ENCODE data around the gene NUDT8. TPM values are rescaled to one million over a fixed set of nuclear protein-coding genes. Genes with fewer than 3 reads are reported as not detected.
A peak's percentile ranks its signal among the peaks of the same experiment; 100 is the strongest.
"Not testable (repeated sequence)": the region's sequence is repeated elsewhere in the genome, so short reads cannot be mapped to it uniquely, and the experiment has no call there.

The NUDT8 gene
- total RNA-seq, 2 experiments from 2014 or later: 18.6 to 20.1 TPM

DNA sequence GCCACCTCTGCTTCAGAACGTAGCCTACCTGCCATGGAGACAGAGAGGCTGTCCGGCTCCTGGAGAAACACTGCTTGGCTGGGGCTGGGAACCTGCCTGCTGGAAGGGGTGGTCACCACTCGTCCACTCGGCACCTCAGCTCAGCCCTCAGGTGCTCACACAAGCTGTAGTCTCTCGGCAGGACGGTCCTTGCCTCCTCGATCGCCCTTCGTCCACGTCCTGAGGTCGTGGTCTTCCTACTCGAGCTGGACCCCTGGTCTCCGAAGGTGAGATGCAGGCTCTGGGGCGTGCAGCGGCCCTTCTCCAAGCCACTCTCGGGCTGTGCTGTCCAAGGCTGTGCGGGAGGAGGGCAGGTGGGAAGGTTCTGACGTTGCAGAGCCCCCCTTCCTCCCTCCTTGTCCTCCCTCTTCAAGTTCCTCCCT, 9.7 kb upstream of the NUDT8 start, which contains the start of gene TBX10:
Gene TBX10 (minus strand): TSS at position 326 of the 422 bp plus-strand sequence. CDS start 291 bp downstream, at position 35.
- Mint-ChIP-seq H3K4me1 (ENCODE audit: low read depth) (peaks cover 15% of the 10 kb centered on the region), H3K4me3 (no peak within 1 kb of the TSS), H3K27me3 (ENCODE audit: low read depth) (peaks cover 2% of the 10 kb centered on the region), H3K9me3 (ENCODE audit: insufficient read depth) (no peaks in the 10 kb centered on the region), H3K27ac (no peak within 1 kb of the TSS), H3K36me3 (ENCODE audit: low read depth) (no peaks in the 10 kb centered on the region)
- ATAC-seq: no peak
- POLR2A ChIA-PET: no interaction called here
- no peak for DNase-seq
- CTCF ChIA-PET: interaction anchor here (1.4 to 3.3 kb wide), 3 partner anchors 10 to 20 kb away, joined by 5 to 19 read pairs (median 6); partner anchors contain the start of genes ACY3 and NUDT8

DNA sequence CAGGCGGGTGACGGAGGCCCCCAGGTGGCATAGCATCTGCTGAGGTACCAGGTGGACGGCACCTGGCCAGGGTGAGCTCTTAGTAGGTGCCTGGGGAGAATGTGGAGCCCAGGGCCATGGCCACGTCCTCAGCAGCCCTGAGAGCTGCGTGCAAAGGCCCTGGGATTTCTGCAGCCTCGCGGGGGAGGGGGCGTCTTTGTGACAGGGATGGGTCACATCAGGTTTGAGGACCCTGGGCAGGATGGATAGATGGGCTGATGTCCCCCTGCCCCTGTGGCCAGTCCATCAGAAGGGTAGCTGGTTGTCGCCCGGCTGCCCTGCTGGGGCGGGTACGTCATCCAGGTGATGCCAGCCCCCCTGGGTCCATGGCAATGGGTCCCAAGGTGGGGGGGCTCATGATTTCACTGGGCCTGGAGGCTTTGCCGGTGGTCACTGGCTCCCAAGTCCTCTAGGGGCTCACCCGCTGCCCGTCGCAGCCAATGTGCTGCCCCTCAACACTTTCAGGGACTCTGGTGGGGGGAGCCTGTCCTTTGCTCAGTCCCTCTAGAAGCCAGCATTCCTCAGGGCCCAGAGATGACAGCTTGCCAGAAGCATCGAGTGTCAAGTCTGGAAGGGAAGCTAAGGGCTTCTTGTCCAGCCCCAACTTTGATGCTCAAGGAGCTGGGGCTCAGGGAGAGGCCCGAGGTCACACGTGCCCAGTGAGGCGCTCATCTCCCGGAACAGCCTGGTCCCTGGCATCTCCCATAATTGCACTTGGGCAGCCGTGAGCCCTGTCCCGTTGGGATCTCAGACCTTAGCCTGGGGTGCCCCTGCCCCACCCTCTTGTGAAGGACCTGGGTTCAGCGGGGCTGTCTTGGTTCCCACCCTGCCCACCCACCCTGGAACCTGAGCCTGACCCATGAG, 9.0 kb upstream of the NUDT8 start:
- ChIA-PET POLR2A (no interaction called here), CTCF (interaction anchor here (1.0 to 3.3 kb wide), 4 partner anchors 8 to 20 kb away, joined by 3 to 19 read pairs (median 4); partner anchors contain the start of genes ACY3 and NUDT8)
- no peak for DNase-seq
- H3K9me3 Mint-ChIP-seq (ENCODE audit: insufficient read depth): no peaks in the 10 kb centered on the region
- H3K4me1 Mint-ChIP-seq (ENCODE audit: low read depth): peaks cover 12% of the 10 kb centered on the region
- no peak for ATAC-seq
- no peak overlapping the region for H3K27ac Mint-ChIP-seq
- no peak overlapping the region for H3K4me3 Mint-ChIP-seq
- H3K27me3 Mint-ChIP-seq (ENCODE audit: low read depth): peaks cover 2% of the 10 kb centered on the region
- H3K36me3 Mint-ChIP-seq (ENCODE audit: low read depth): no peaks in the 10 kb centered on the region

DNA sequence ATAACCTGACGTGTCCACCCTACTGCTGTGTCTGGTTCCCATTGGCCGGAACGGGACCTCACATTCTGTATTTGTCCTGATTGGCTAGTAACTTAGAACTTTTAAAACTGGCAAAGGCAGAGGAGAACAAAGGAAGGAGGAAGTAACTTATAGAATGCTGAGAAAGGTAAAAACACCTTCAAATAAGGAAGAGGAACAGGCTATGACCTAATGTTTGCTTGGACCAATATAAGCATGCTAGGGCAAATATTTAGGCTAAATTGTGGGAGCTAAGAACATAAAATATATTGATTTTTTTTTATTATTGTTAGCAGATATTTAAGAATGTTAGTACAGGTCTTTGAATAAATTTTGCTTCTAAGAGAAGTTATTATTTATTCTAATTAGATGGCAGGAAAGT, 7.7 kb upstream of the NUDT8 start:
- H3K4me3 Mint-ChIP-seq; H3K27me3 Mint-ChIP-seq (ENCODE audit: low read depth); ATAC-seq; H3K36me3 Mint-ChIP-seq (ENCODE audit: low read depth); H3K9me3 Mint-ChIP-seq (ENCODE audit: insufficient read depth); DNase-seq; H3K27ac Mint-ChIP-seq; CTCF ChIA-PET; POLR2A ChIA-PET: not testable (repeated sequence)
- H3K4me1 Mint-ChIP-seq (ENCODE audit: low read depth): peaks cover 12% of the 10 kb centered on the region

DNA sequence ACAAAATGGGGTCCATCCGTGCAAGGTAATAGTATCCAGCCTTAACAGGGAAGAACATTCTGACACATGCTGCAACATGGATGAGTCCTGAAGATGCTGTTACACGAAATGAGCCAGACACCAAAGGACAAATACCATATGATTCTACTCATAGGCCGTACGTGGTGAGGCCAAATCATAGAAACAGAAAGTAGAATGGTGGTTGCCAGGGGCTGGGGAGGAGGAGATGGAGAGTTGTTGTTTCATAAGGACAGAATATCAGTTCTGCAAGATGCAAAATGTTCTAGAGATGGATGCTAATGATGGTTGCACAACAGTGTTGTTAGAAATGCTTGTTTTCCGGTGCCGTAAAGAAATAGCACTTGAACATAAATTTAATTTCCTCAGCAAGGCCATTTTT, 7.2 kb upstream of the NUDT8 start:
- CTCF ChIA-PET: no interaction called here
- Mint-ChIP-seq H3K4me3 (no peak overlapping the region), H3K27me3 (ENCODE audit: low read depth) (peaks cover 2% of the 10 kb centered on the region), H3K4me1 (ENCODE audit: low read depth) (peaks cover 12% of the 10 kb centered on the region), H3K27ac (no peak overlapping the region), H3K9me3 (ENCODE audit: insufficient read depth) (no peaks in the 10 kb centered on the region), H3K36me3 (ENCODE audit: low read depth) (no peaks in the 10 kb centered on the region)
- DNase-seq: no peak
- POLR2A ChIA-PET: no interaction called here
- no peak for ATAC-seq

DNA sequence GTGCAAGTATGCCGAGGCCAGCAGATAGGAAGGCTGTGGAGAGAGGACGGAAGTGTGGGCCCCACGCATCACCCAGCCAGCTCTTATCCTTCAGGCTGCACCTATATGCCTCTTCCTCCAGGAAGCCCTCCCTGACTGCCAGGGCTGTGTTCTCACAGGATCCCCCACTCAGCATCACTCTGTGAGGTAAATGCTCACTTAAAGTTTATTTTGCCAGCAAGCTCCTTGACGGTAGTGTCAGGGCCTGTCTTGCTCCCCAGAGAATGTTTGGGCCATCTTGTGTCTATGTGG, 5.4 kb upstream of the NUDT8 start:
- ChIA-PET POLR2A (interaction anchor here (0.8 kb wide), 1 partner anchor 13 kb away, joined by 3 read pairs; no protein-coding TSS in a partner anchor), CTCF (interaction anchor here (0.8 to 1.3 kb wide), 3 partner anchors 12 to 24 kb away, joined by 3 to 4 read pairs (median 4); no protein-coding TSS in a partner anchor)
- Mint-ChIP-seq H3K4me3 (no peak overlapping the region), H3K27me3 (ENCODE audit: low read depth) (peaks cover 2% of the 10 kb centered on the region), H3K4me1 (ENCODE audit: low read depth) (peaks cover 21% of the 10 kb centered on the region), H3K27ac (no peak overlapping the region), H3K9me3 (ENCODE audit: insufficient read depth) (no peaks in the 10 kb centered on the region), H3K36me3 (ENCODE audit: low read depth) (no peaks in the 10 kb centered on the region)
- DNase-seq: no peak
- no peak for ATAC-seq

DNA sequence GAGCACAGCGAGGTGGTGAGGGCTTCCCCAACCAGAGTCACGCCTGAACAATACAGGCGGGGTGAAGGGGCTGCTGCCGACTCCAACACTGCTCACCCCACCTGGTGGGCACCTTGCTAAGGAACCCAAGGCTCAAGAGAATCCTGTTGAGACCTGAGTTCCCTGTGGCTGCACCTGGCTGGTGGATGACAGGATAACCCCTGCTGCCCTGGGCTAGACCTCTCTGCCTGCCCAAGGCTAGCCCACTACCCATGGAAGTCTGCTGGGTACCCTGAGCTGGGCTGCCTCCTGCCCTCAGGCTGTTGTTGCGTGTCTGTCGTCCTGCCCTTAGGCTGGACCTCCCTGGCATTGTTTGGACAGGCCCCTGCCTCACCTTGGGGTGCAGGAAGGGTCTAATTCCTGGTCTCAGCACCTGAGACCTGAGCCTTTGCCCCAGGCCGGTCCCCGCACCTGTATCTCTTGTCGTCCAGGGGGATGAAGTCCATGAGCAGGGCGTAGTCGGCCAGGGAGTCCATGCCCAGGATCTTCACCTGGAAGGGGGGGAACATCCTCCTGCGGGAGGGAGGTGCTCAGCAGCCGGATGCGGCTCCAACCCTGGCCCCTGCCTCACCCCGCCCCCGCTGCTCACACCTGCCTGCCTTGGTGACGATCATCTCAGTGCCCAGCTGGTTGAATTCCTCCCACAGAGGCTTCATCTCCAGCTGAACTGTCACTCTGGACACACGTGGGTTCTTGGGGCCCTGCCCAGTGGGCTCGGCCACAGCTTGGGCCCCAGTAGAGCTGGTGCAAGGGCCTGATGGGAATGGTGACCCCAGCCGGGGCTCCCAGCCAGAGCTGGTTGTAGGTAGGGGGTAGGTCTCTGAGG, 4.9 kb upstream of the NUDT8 start:
- ATAC-seq (no peak), DNase-seq (no peak)
- Mint-ChIP-seq H3K9me3 (ENCODE audit: insufficient read depth) (no peaks in the 10 kb centered on the region), H3K27me3 (ENCODE audit: low read depth) (peaks cover 2% of the 10 kb centered on the region), H3K4me3 (no peak overlapping the region), H3K4me1 (ENCODE audit: low read depth) (peaks cover 21% of the 10 kb centered on the region), H3K27ac (no peak overlapping the region), H3K36me3 (ENCODE audit: low read depth) (no peaks in the 10 kb centered on the region)
- CTCF ChIA-PET: interaction anchor here (0.8 to 1.3 kb wide), 2 partner anchors 12 to 14 kb away, joined by 3 to 4 read pairs; no protein-coding TSS in a partner anchor
- POLR2A ChIA-PET: interaction anchor here (0.8 kb wide), 1 partner anchor 13 kb away, joined by 3 read pairs; no protein-coding TSS in a partner anchor

DNA sequence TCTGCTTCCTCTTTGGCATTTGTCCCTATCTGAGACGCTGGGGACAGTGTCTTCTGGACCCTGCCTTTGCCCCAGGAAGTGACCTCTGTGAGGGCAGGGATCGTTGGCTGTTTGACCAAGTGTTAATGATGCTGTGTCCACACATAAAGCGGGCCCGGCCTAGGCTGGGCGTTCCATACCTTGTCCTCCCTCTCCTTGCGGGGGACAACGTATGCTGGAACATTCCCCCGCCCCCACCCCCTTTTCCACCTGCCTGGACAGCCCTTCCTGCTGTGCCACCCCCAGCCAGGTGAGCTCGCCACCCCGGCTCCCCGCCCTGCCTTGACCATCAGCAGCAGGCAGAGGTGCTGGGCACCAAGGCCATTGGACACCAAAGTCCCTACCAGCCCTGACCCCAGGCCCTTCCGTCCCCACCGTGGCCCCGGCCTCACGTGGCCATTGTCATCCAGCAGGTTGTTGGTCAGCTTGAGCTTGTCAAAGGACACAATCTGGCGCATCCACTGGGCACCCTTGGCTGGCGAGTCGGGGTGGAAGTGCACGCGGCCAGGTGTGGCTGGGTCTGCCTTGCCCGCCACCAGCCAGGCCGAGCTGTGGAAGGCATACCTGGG, 4.1 kb upstream of the NUDT8 start:
- ChIA-PET POLR2A (interaction anchor here (0.6 to 1.1 kb wide), 2 partner anchors 11 to 15 kb away, joined by 3 read pairs; no protein-coding TSS in a partner anchor), CTCF (interaction anchor here (5.7 kb wide), 1 partner anchor 13 kb away, joined by 111 read pairs; the partner anchor contains the start of gene ACY3)
- Mint-ChIP-seq H3K4me3 (no peak overlapping the region), H3K36me3 (ENCODE audit: low read depth) (no peaks in the 10 kb centered on the region), H3K27me3 (ENCODE audit: low read depth) (peaks cover 2% of the 10 kb centered on the region), H3K9me3 (ENCODE audit: insufficient read depth) (no peaks in the 10 kb centered on the region), H3K4me1 (ENCODE audit: low read depth) (peaks cover 24% of the 10 kb centered on the region), H3K27ac (no peak overlapping the region)
- ATAC-seq: no peak
- no peak for DNase-seq

DNA sequence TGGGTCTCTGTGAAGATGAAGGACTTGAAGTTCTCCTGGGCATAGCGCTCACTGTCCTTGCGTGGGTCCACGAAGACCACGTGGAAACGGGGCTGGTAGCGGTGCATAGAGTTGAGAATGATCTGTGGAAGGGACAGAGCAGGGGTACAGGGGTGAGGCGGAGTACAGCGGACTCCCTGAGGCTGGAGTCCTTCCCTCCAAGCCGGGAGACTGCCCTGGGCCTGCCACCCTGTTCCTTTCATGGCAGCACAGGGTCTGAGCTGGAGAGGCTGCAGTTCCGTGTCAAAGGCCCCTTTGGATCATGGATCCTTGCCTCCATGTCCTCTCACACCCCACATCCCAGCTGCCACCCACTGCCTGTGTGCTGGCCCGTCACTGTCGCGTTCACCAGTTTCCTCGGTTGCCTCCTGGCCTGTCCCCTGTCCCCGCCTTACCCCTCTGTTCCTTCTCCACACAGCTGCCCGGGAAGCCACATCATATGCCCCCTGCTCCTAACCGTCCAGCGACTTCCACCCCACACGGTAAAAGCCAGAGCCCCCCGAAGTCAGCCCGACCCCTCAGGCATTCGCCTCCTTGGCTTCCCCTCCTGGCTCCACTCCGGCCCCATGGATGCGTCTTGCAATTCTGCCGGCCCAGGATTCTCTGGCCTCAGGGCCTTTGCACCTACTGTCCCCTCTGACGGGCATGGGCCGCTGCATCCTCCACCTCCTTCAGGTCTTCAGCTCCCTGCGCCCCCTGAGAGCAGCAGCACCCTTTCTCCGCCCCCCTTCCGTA, 3.4 kb upstream of the NUDT8 start:
- Mint-ChIP-seq H3K36me3 (ENCODE audit: low read depth) (no peaks in the 10 kb centered on the region), H3K4me3 (no peak overlapping the region), H3K4me1 (ENCODE audit: low read depth) (peaks cover 27% of the 10 kb centered on the region), H3K27ac (no peak overlapping the region), H3K9me3 (ENCODE audit: insufficient read depth) (no peaks in the 10 kb centered on the region), H3K27me3 (ENCODE audit: low read depth) (no peaks in the 10 kb centered on the region)
- CTCF ChIA-PET: interaction anchor here (5.7 kb wide), 1 partner anchor 13 kb away, joined by 111 read pairs; the partner anchor contains the start of gene ACY3
- DNase-seq: no peak
- ATAC-seq: no peak
- POLR2A ChIA-PET: interaction anchor here (0.6 to 1.1 kb wide), 2 partner anchors 11 to 16 kb away, joined by 3 read pairs; no protein-coding TSS in a partner anchor

DNA sequence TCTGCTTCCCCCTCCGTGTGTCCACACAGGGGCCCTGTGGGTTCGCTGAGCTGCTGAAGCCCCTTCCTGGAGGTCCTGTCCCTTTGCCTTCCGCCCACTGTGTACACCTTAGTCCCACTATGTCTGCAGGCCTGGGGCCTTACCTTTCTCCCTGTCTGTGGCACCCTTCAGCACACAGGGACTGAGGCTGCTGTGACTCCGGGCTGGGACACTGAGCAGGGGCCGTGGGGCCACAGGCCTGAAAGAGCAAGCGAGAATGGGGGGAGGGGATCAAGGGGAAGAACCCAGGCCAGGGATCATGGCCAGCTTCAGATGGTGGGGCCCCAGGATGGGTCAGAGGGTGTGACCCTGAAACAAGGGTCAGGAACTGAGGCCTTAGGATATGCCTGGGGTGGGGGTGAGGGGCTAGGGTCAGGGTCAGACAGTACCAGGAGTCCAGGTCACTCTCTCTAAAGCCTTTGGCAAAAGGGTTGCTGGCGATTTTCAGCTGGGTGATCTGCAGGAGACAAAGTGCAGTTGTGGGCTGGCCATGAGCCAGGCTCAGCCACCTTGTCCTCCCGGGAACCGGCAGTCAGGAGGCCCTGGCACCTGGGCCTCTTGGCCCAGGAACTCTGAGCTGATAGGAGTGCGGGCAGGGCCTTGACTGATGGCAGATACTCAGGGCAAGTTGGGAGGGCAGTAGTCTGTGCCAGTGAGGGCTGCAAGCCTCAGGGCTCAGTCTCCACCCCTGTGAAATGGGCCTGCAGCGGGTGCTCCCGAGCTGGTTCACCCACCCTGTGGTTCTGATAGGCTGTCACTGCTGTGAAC, 2.6 kb upstream of the NUDT8 start:
- H3K27me3 Mint-ChIP-seq (ENCODE audit: low read depth): no peaks in the 10 kb centered on the region
- no peaks in the 10 kb centered on the region for H3K9me3 Mint-ChIP-seq (ENCODE audit: insufficient read depth)
- ATAC-seq (no peak), DNase-seq (no peak)
- no peak overlapping the region for H3K4me3 Mint-ChIP-seq
- peaks cover 32% of the 10 kb centered on the region for H3K4me1 Mint-ChIP-seq (ENCODE audit: low read depth)
- H3K36me3 Mint-ChIP-seq (ENCODE audit: low read depth): no peaks in the 10 kb centered on the region
- CTCF ChIA-PET: interaction anchor here (5.7 to 7.0 kb wide), 2 partner anchors 14 to 17 kb away, joined by 90 to 111 read pairs; partner anchors contain the start of gene ACY3
- H3K27ac Mint-ChIP-seq: peak overlapping the region; percentile 44
- POLR2A ChIA-PET: interaction anchor here (1.1 to 1.5 kb wide), 3 partner anchors 12 to 19 kb away, joined by 3 to 5 read pairs (median 4); no protein-coding TSS in a partner anchor

DNA sequence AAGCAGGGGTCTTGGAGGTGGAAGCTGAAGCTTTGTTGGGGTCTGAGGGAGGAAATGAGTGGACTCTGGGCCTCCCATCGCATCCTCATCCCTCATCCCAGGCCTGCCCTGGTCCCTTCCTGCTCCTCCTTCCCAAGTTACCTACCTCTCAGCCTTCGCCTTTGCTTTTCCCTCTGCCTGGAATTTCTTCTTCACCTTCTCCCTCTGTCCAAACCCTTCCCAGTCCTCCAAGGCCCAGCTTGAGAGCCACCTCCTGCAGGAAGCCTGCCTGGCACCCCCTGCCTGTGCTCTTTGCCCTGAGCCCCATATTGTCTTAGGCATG, 2.1 kb upstream of the NUDT8 start:
- Mint-ChIP-seq H3K4me3 (no peak overlapping the region), H3K27ac (peak overlapping the region; percentile 44), H3K4me1 (ENCODE audit: low read depth) (peaks cover 28% of the 10 kb centered on the region), H3K27me3 (ENCODE audit: low read depth) (no peaks in the 10 kb centered on the region), H3K9me3 (ENCODE audit: insufficient read depth) (no peaks in the 10 kb centered on the region), H3K36me3 (ENCODE audit: low read depth) (no peaks in the 10 kb centered on the region)
- no peak for ATAC-seq
- DNase-seq: no peak
- ChIA-PET CTCF (interaction anchor here (5.7 to 7.0 kb wide), 2 partner anchors 15 to 16 kb away, joined by 90 to 111 read pairs; partner anchors contain the start of gene ACY3), POLR2A (interaction anchor here (1.2 to 1.5 kb wide), 2 partner anchors 16 to 19 kb away, joined by 4 to 5 read pairs; no protein-coding TSS in a partner anchor)
